DND-41 (cell line): Measurements from ENCODE around the gene RFX1.

Source experiments
- EZH2 ChIP-seq: IDR thresholded peaks from 3 replicates; pipeline ENCODE4 v1.6.1; 2012; ENCODE audit warnings: borderline replicate concordance, low read depth, mild to moderate bottlenecking, moderate library complexity, low read length, inconsistent platforms; ENCODE audit not compliant: severe bottlenecking
- TF ChIP-seq, protein P1 (sequence below): IDR thresholded peaks from 2 replicates; pipeline ENCODE4 v1.5.1; 2012; ENCODE audit warnings: borderline replicate concordance, low read length, moderate library complexity, mild to moderate bottlenecking; ENCODE audit not compliant: poor library complexity, severe bottlenecking; ENCODE audit errors: extremely low read depth

DNA sequence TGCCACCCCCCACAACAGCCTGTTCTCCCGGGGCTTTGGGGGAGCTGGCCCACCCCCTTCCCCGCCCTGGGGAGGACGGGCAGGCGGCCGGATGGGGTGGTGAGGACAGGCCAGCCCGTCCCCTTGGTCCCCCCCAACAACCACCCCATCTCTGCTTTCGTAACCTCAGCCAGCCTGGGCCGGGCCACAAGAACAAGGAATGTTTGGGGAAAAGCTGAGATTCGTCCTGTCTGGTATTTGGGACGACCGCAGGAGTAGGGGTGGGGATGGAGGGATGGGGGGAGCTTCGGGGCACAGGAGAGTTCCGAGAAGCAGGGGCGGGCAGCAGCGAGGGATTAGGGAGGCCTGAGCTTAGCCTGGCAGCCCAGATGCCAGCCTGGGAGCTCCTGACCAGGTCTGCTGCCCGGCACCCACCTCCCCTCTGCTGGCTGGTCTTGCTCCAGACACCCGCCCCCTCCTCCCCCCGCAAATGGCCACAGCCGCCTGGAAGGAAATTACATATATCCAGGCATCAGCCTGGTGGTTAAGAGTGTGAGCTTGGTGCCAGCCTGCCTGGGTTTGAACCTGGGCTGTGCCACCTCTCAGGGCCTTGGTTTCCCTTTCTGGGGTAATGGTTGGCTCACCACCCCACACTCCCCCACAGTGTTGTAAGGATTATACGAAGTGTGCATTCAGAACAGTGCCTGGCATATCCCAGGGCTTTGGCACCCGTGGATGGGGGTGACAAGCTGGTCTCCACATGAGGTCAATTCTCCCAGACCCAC, 67.6 kb downstream of the RFX1 start, which contains the start of gene PODNL1:
- TF ChIP-seq EZH2: no peak
- TF ChIP-seq, protein P1, sequence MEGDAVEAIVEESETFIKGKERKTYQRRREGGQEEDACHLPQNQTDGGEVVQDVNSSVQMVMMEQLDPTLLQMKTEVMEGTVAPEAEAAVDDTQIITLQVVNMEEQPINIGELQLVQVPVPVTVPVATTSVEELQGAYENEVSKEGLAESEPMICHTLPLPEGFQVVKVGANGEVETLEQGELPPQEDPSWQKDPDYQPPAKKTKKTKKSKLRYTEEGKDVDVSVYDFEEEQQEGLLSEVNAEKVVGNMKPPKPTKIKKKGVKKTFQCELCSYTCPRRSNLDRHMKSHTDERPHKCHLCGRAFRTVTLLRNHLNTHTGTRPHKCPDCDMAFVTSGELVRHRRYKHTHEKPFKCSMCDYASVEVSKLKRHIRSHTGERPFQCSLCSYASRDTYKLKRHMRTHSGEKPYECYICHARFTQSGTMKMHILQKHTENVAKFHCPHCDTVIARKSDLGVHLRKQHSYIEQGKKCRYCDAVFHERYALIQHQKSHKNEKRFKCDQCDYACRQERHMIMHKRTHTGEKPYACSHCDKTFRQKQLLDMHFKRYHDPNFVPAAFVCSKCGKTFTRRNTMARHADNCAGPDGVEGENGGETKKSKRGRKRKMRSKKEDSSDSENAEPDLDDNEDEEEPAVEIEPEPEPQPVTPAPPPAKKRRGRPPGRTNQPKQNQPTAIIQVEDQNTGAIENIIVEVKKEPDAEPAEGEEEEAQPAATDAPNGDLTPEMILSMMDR: no peak
